H9 (cell line): ENCODE data around the gene NRGN. TPM values are rescaled to one million over a fixed set of nuclear protein-coding genes. Genes with fewer than 3 reads are reported as not detected.

Experiments
- DNase-seq: peaks from one replicate; pipeline ENCODE4 v3.0.0-alpha.2; 2017
- H2AFZ ChIP-seq: one replicate; pipeline ENCODE4 v1.6.1; 2013; ENCODE audit warnings: mild to moderate bottlenecking, low read length, control low read depth, moderate library complexity
- H2AK5ac ChIP-seq: 2 replicates; pipeline ENCODE4 v1.6.1; 2013; ENCODE audit warnings: low read length, control low read depth, mixed read lengths; ENCODE audit not compliant: insufficient read length
- H2BK120ac ChIP-seq: one replicate; pipeline ENCODE4 v1.6.1; 2013; ENCODE audit warnings: low read depth, mild to moderate bottlenecking, low read length, control low read depth, inconsistent platforms; ENCODE audit not compliant: poor library complexity, severe bottlenecking
- H2BK12ac ChIP-seq: 2 replicates; pipeline ENCODE4 v1.6.1; 2013; ENCODE audit warnings: low read length, control low read depth, mixed read lengths, low read depth; ENCODE audit not compliant: insufficient read length
- H2BK15ac ChIP-seq: 2 replicates; pipeline ENCODE4 v1.6.1; 2013; ENCODE audit warnings: low read depth, low read length, control low read depth
- H2BK20ac ChIP-seq: one replicate; pipeline ENCODE4 v1.6.1; 2013; ENCODE audit warnings: low read depth, mild to moderate bottlenecking, low read length, control low read depth, inconsistent platforms; ENCODE audit not compliant: poor library complexity, severe bottlenecking
- H2BK5ac ChIP-seq: 2 replicates; pipeline ENCODE4 v1.6.1; 2013; ENCODE audit warnings: low read length, control low read depth, mixed read lengths; ENCODE audit not compliant: insufficient read length
- H3K14ac ChIP-seq: 2 replicates; pipeline ENCODE4 v1.6.1; 2013; ENCODE audit warnings: low read length, control low read depth; ENCODE audit not compliant: insufficient read depth
- H3K18ac ChIP-seq: 2 replicates; pipeline ENCODE4 v1.6.1; 2013; ENCODE audit warnings: low read depth, mild to moderate bottlenecking, mixed read lengths, low read length, control low read depth; ENCODE audit not compliant: insufficient read length
- H3K23ac ChIP-seq: 2 replicates; pipeline ENCODE4 v1.6.1; 2013; ENCODE audit warnings: low read length, control low read depth, mixed read lengths, low read depth; ENCODE audit not compliant: insufficient read length
- H3K23me2 ChIP-seq: 2 replicates; pipeline ENCODE4 v1.6.1; 2013; ENCODE audit warnings: low read depth, mild to moderate bottlenecking, mixed read lengths, low read length, control low read depth; ENCODE audit not compliant: insufficient read length, poor library complexity, severe bottlenecking
- H3K27ac ChIP-seq: 2 replicates; pipeline ENCODE4 v1.5.1; 2013; ENCODE audit warnings: low read length, control low read depth, mixed read lengths, low read depth; ENCODE audit not compliant: insufficient read length
- H3K27me3 ChIP-seq: 2 replicates; pipeline ENCODE4 v1.6.1; 2013; ENCODE audit warnings: low read length, control low read depth, inconsistent platforms; ENCODE audit not compliant: insufficient read depth
- H3K4ac ChIP-seq: 2 replicates; pipeline ENCODE4 v1.6.1; 2013; ENCODE audit warnings: low read depth, mild to moderate bottlenecking, control low read depth, inconsistent platforms, low read length, moderate library complexity
- H3K4me1 ChIP-seq: 2 replicates; pipeline ENCODE4 v1.6.1; 2013; ENCODE audit warnings: low read length, control low read depth, inconsistent platforms; ENCODE audit not compliant: insufficient read depth
- H3K4me2 ChIP-seq: 2 replicates; pipeline ENCODE4 v1.6.1; 2013; ENCODE audit warnings: low read length, control low read depth, mixed read lengths; ENCODE audit not compliant: insufficient read length, insufficient read depth
- H3K56ac ChIP-seq: 2 replicates; pipeline ENCODE4 v1.6.1; 2013; ENCODE audit warnings: low read depth, mild to moderate bottlenecking, mixed read lengths, low read length, control low read depth; ENCODE audit not compliant: insufficient read length
- H3K79me1 ChIP-seq: 2 replicates; pipeline ENCODE4 v1.6.1; 2013; ENCODE audit warnings: low read depth, mild to moderate bottlenecking, moderate library complexity, low read length, control low read depth, inconsistent platforms; ENCODE audit not compliant: insufficient read depth, poor library complexity, severe bottlenecking
- H3K79me2 ChIP-seq: 2 replicates; pipeline ENCODE4 v1.6.1; 2013; ENCODE audit warnings: low read length, control low read depth, inconsistent platforms; ENCODE audit not compliant: insufficient read depth
- H3K9ac ChIP-seq: 2 replicates; pipeline ENCODE4 v1.6.1; 2013; ENCODE audit warnings: low read length, control low read depth, mixed read lengths; ENCODE audit not compliant: insufficient read length; ENCODE audit errors: extremely low read depth
- H3K9me3 ChIP-seq: one replicate; pipeline ENCODE4 v1.6.1; 2013; ENCODE audit warnings: low read depth, low read length, inconsistent platforms; ENCODE audit not compliant: control insufficient read depth
- H3T11ph ChIP-seq: one replicate; pipeline ENCODE4 v1.6.1; 2013; ENCODE audit warnings: mild to moderate bottlenecking, low read length, control low read depth, inconsistent platforms
- H4K20me1 ChIP-seq: one replicate; pipeline ENCODE4 v1.6.1; 2013; ENCODE audit not compliant: control insufficient read depth, insufficient read length, insufficient read depth
- H4K5ac ChIP-seq: 2 replicates; pipeline ENCODE4 v1.6.1; 2013; ENCODE audit warnings: low read depth, mild to moderate bottlenecking, mixed read lengths, low read length, control low read depth; ENCODE audit not compliant: insufficient read length
- H4K8ac ChIP-seq: replicated peaks from 2 replicates; pipeline ENCODE4 v1.6.1; 2013; ENCODE audit warnings: low read length, control low read depth, mixed read lengths, low read depth; ENCODE audit not compliant: insufficient read length
- H4K91ac ChIP-seq: 2 replicates; pipeline ENCODE4 v1.6.1; 2013; ENCODE audit warnings: low read depth, mild to moderate bottlenecking, moderate library complexity, mixed read lengths, low read length, control low read depth; ENCODE audit not compliant: insufficient read length
- H3K27ac Mint-ChIP-seq, 3 experiments: 2 replicates in 2 of 3; 3 replicates in 1 of 3; pipeline ENCODE4 v1.8.0; 2020 to 2021; ENCODE audit warnings: mixed read lengths in 3 of 3, mild to moderate bottlenecking in 1 of 3, moderate library complexity in 1 of 3
- H3K27me3 Mint-ChIP-seq: 2 replicates; pipeline ENCODE4 v1.8.0; 2021; ENCODE audit warnings: low read depth, mild to moderate bottlenecking, moderate library complexity, mixed read lengths
- H3K36me3 Mint-ChIP-seq, 3 experiments: 2 replicates in 2 of 3; 3 replicates in 1 of 3; pipeline ENCODE4 v1.8.0; 2020 to 2021; ENCODE audit warnings: low read depth in 3 of 3, mixed read lengths in 3 of 3; ENCODE audit not compliant: insufficient read depth in 1 of 3
- H3K4me1 Mint-ChIP-seq, 2 experiments: 2 replicates each; pipeline ENCODE4 v1.8.0; 2020; ENCODE audit warnings: mixed read lengths in 2 of 2
- H3K4me3 Mint-ChIP-seq, 2 experiments: 2 replicates in 1 of 2; 3 replicates in 1 of 2; pipeline ENCODE4 v1.8.0; 2020 to 2021; ENCODE audit warnings: mild to moderate bottlenecking in 2 of 2, mixed read lengths in 2 of 2, moderate library complexity in 1 of 2
- H3K9me3 Mint-ChIP-seq, 2 experiments: 2 replicates in 1 of 2; 3 replicates in 1 of 2; pipeline ENCODE4 v1.8.0; 2020; ENCODE audit warnings: mild to moderate bottlenecking in 2 of 2, mixed read lengths in 2 of 2, moderate library complexity in 1 of 2
- CTCF ChIP-seq: fragments of 200-600 bp; sonication (generic); conservative IDR thresholded peaks from 3 replicates; pipeline ENCODE4 v1.8.0; 2021; ENCODE audit warnings: antibody characterized with exemption, mild to moderate bottlenecking
- WGBS: extraction: QIAGEN DNeasy Blood & Tissue Kit; methylation state at CpG from one replicate; pipeline ENCODE4 v1.1.7; 2013; ENCODE audit warnings: missing lambda C conversion rate, low lambda C conversion rate, mixed read lengths; ENCODE audit not compliant: insufficient read length; ENCODE audit errors: extremely low coverage; 5-methylcytosine and 5-hydroxymethylcytosine counted together
- total RNA-seq: library from RNA; stranded (reverse); gene quantifications from 2 replicates; pipeline ENCODE4 v1.2.1, GENCODE V29; 2021

NRGN gene
- total RNA-seq, 1 experiment from 2014 or later, result 6.4 TPM

GRCh38 chr11:124716591-124716990 lies 23.2 kb upstream of the NRGN start:
- H3K79me1 ChIP-seq, result no peaks in the 10 kb centered on the region
- no peak overlapping the region for H2AFZ ChIP-seq
- H4K91ac ChIP-seq, result no peak overlapping the region
- no peak overlapping the region for H3K23ac ChIP-seq
- no peak overlapping the region for H3K4me2 ChIP-seq
- H2AK5ac ChIP-seq, result no peak overlapping the region
- no peak for DNase-seq
- Mint-ChIP-seq H3K36me3 (no peaks in the 10 kb centered on the region), H3K27ac (no peak overlapping the region), H3K9me3 (no peaks in the 10 kb centered on the region), H3K27me3 (peaks cover 80% of the 10 kb centered on the region), H3K4me3 (no peak overlapping the region), H3K4me1 (peaks cover 17 to 23% of the 10 kb centered on the region in 2 experiments)
- no peak overlapping the region for H3K56ac ChIP-seq
- H4K8ac ChIP-seq, result no peak overlapping the region
- no peak overlapping the region for H3K9ac ChIP-seq
- peaks cover 45% of the 10 kb centered on the region for H3K27me3 ChIP-seq
- H3K14ac ChIP-seq, result no peak overlapping the region
- WGBS, result no CpG with 5 or more reads among the region's 3 CpGs
- no peak overlapping the region for H2BK12ac ChIP-seq
- no peak overlapping the region for H2BK5ac ChIP-seq
- H2BK20ac ChIP-seq, result no peak overlapping the region
- no peak overlapping the region for H4K5ac ChIP-seq
- H4K20me1 ChIP-seq, result no peaks in the 10 kb centered on the region
- no peak overlapping the region for H3K27ac ChIP-seq
- H2BK15ac ChIP-seq, result no peak overlapping the region
- TF ChIP-seq CTCF, result no peak
- no peak overlapping the region for H3T11ph ChIP-seq
- H2BK120ac ChIP-seq, result no peak overlapping the region
- no peaks in the 10 kb centered on the region for H3K9me3 ChIP-seq
- no peak overlapping the region for H3K18ac ChIP-seq
- no peak overlapping the region for H3K4ac ChIP-seq
- H3K23me2 ChIP-seq, result peaks cover 9% of the 10 kb centered on the region
- H3K79me2 ChIP-seq, result no peaks in the 10 kb centered on the region
- peaks cover 6% of the 10 kb centered on the region for H3K4me1 ChIP-seq
